OCI-LY7 (cell line): ENCODE measurements around the gene SEPHS2. TPM values are rescaled to one million over a fixed set of nuclear protein-coding genes. Genes with fewer than 3 reads are reported as not detected.
A peak's percentile ranks its signal among the peaks of the same experiment; 100 is the strongest.
"Not testable (repeated sequence)": the region's sequence is repeated elsewhere in the genome, so short reads cannot be mapped to it uniquely, and the experiment has no call there.

Experiments
- BruUV-seq: library from RNA; stranded (reverse); fragments of 400-500 nt; replicated peaks from 2 replicates; lab custom pipeline; 2021; lab: Mats Ljungman, UMichigan
- CTCF ChIA-PET: fragments of 300-600 bp; sonication (Branson Sonifier 250); formaldehyde crosslinking; loops from one replicate; lab custom pipeline; 2022; ENCODE audit warnings: antibody characterized with exemption; ENCODE audit not compliant: unreplicated experiment; lab: Charles Lee
- POLR2A ChIA-PET: fragments of 300-600 bp; sonication (Branson Sonifier 250); formaldehyde crosslinking; loops from one replicate; lab custom pipeline; 2022; ENCODE audit warnings: antibody characterized with exemption; lab: Charles Lee
- DNase-seq: peaks from one replicate; pipeline ENCODE4 v3.0.0-alpha.2; 2015; ENCODE audit warnings: low spot score
- H2AFZ ChIP-seq: fragments of 200-600 bp; sonication (generic), shearing (Covaris generic); 2 replicates; pipeline ENCODE4 v1.6.1; 2014; ENCODE audit warnings: mild to moderate bottlenecking, antibody characterized with exemption, low read length, moderate library complexity
- H3K27ac ChIP-seq: fragments of 200-600 bp; sonication (generic); 2 replicates; pipeline ENCODE4 v1.5.1; 2014; ENCODE audit warnings: mixed run types, low read depth, mild to moderate bottlenecking, moderate library complexity, low read length, inconsistent platforms; ENCODE audit not compliant: poor library complexity, severe bottlenecking
- H3K36me3 ChIP-seq: fragments of 200-600 bp; sonication (generic); 2 replicates; pipeline ENCODE4 v1.6.1; 2014; ENCODE audit warnings: mild to moderate bottlenecking, antibody characterized with exemption, low read length, moderate library complexity, mixed read lengths; ENCODE audit not compliant: insufficient read depth
- H3K4me1 ChIP-seq: fragments of 200-600 bp; sonication (generic); 2 replicates; pipeline ENCODE4 v1.5.1; 2014; ENCODE audit warnings: mild to moderate bottlenecking, low read length; ENCODE audit not compliant: insufficient read depth, poor library complexity, severe bottlenecking
- H3K4me2 ChIP-seq: fragments of 200-600 bp; sonication (generic); 2 replicates; pipeline ENCODE4 v1.6.1; 2014; ENCODE audit warnings: mild to moderate bottlenecking, low read length
- H3K4me3 ChIP-seq: fragments of 200-600 bp; sonication (generic); 2 replicates; pipeline ENCODE4 v1.5.1; 2014; ENCODE audit warnings: mild to moderate bottlenecking, low read depth, low read length; ENCODE audit not compliant: poor library complexity, severe bottlenecking
- H3K79me2 ChIP-seq: fragments of 200-600 bp; sonication (generic); 2 replicates; pipeline ENCODE4 v1.6.1; 2016; ENCODE audit warnings: low read depth, mild to moderate bottlenecking, low read length, moderate library complexity, mixed read lengths; ENCODE audit not compliant: insufficient read depth
- H3K9me2 ChIP-seq: fragments of 200-600 bp; sonication (generic); 2 replicates; pipeline ENCODE4 v1.6.1; 2016; ENCODE audit warnings: mild to moderate bottlenecking, low read length, mixed read lengths; ENCODE audit not compliant: insufficient read depth
- H3K9me3 ChIP-seq: fragments of 200-600 bp; sonication (generic); 2 replicates; pipeline ENCODE4 v1.6.1; 2014; ENCODE audit warnings: mild to moderate bottlenecking, mixed run types, low read length, mixed read lengths
- H4K20me1 ChIP-seq: fragments of 200-600 bp; sonication (generic); 2 replicates; pipeline ENCODE4 v1.6.1; 2014; ENCODE audit warnings: mild to moderate bottlenecking, antibody characterized with exemption, low read length, moderate library complexity, mixed read lengths; ENCODE audit not compliant: insufficient read depth
- CTCF ChIP-seq: fragments of 200-600 bp; sonication (generic); conservative IDR thresholded peaks from 2 replicates; pipeline ENCODE4 v1.5.1; 2014; ENCODE audit warnings: mild to moderate bottlenecking, antibody characterized with exemption, low read length, moderate library complexity, mixed read lengths
- EZH2phosphoT487 ChIP-seq: fragments of 200-600 bp; sonication (generic); IDR thresholded peaks from 2 replicates; pipeline ENCODE4 v1.6.1; 2018; ENCODE audit warnings: low read depth, borderline replicate concordance, mild to moderate bottlenecking, mixed run types, antibody characterized with exemption, low read length, moderate library complexity, mixed read lengths
- intact Hi-C: fragments of 100-400 bp; cut with micrococcal nuclease; formaldehyde crosslinking; loops from one replicate; pipeline ENCODE4 v1.10.0; 2022; ENCODE audit not compliant: unreplicated experiment
- total RNA-seq, 2 experiments: library from RNA; depleted of rRNA in 1 of 2; stranded (reverse); fragments of >200 nt in 1 of 2; shearing (Covaris generic) in 1 of 2; gene quantifications; 2 replicates each; pipeline ENCODE4 v1.2.3, GENCODE V29; 2014 to 2022

SEPHS2 gene
- total RNA-seq, 2 experiments from 2014 or later, result 14.4 to 64.2 TPM

GRCh38 chr16:30456302-30456701 is 10.6 kb upstream of the SEPHS2 start:
- H4K20me1 ChIP-seq, result no peaks in the 10 kb centered on the region
- H3K4me1 ChIP-seq, result peaks cover 90% of the 10 kb centered on the region
- no peaks in the 10 kb centered on the region for H3K36me3 ChIP-seq
- no peaks in the 10 kb centered on the region for H3K79me2 ChIP-seq
- peak overlapping the region; percentile 47; the same call in 1 of the 2 replicates for H2AFZ ChIP-seq
- CTCF ChIA-PET, result no interaction called here
- TF ChIP-seq CTCF (no peak), EZH2phosphoT487 (no peak)
- BruUV-seq, result no TSS peak
- no peak overlapping the region for H3K4me3 ChIP-seq
- DNase-seq, result no peak
- POLR2A ChIA-PET, result interaction anchor here (0.6 to 7.4 kb wide), 8 partner anchors 10 to 1485 kb away, joined by 3 to 69 read pairs (median 4); partner anchors contain the start of gene ITGAL
- intact Hi-C loops, result no loop called here
- H3K4me2 ChIP-seq, result 0 out of 2 replicates have a peak overlapping the region, but pooled peaks have one; percentile 10
- no peaks in the 10 kb centered on the region for H3K9me3 ChIP-seq
- H3K9me2 ChIP-seq, result no peaks in the 10 kb centered on the region
- H3K27ac ChIP-seq, result peak overlapping the region; percentile 2

GRCh38 chr16:30452709-30453580 is 7.3 kb upstream of the SEPHS2 start:
- intact Hi-C loops, H3K79me2 ChIP-seq, H3K9me3 ChIP-seq, H3K36me3 ChIP-seq, H4K20me1 ChIP-seq, H3K9me2 ChIP-seq, DNase-seq, CTCF ChIA-PET: not testable (repeated sequence)
- Histone ChIP-seq H3K4me1 (peaks cover 71% of the 10 kb centered on the region), H2AFZ (peak overlapping the region; percentile 49; the same call in 1 of the 2 replicates), H3K4me3 (peak overlapping the region; percentile 34), H3K4me2 (peak overlapping the region; percentile 56), H3K27ac (peak overlapping the region; percentile 69)
- POLR2A ChIA-PET, result interaction anchor here (0.8 to 1.9 kb wide), 3 partner anchors 11 to 20 kb away, joined by 3 to 11 read pairs (median 7); partner anchors contain the start of gene ITGAL
- TSS peak; percentile 86 for BruUV-seq

GRCh38 chr16:30449116-30449435 is 3.4 kb upstream of the SEPHS2 start:
- no peaks in the 10 kb centered on the region for H3K9me3 ChIP-seq
- no peak for DNase-seq
- H4K20me1 ChIP-seq, result peaks cover 12% of the 10 kb centered on the region
- POLR2A ChIA-PET, result interaction anchor here (0.6 to 1.3 kb wide), 6 partner anchors 8 to 87 kb away, joined by 3 to 6 read pairs (median 4); no protein-coding TSS in a partner anchor
- no TSS peak for BruUV-seq
- H3K27ac ChIP-seq, result no peak overlapping the region
- H2AFZ ChIP-seq, result no peak overlapping the region
- no peaks in the 10 kb centered on the region for H3K9me2 ChIP-seq
- no peak for TF ChIP-seq CTCF
- TF ChIP-seq EZH2phosphoT487, result no peak
- no peak overlapping the region for H3K4me2 ChIP-seq
- H3K36me3 ChIP-seq, result peaks cover 15% of the 10 kb centered on the region
- peaks cover 15% of the 10 kb centered on the region for H3K79me2 ChIP-seq
- peaks cover 54% of the 10 kb centered on the region for H3K4me1 ChIP-seq
- H3K4me3 ChIP-seq, result no peak overlapping the region
- intact Hi-C loops, result loop anchor here (1.0 kb wide), 1 partner anchor 23 kb away; the partner anchor contains the start of gene ITGAL
- CTCF ChIA-PET, result interaction anchor here (0.6 to 0.7 kb wide), 3 partner anchors 19 to 32 kb away, joined by 3 to 6 read pairs (median 3); no protein-coding TSS in a partner anchor
